ENCODE results near the gene GALNT13. TPM values are rescaled to one million over a fixed set of nuclear protein-coding genes. Genes with fewer than 3 reads are reported as not detected.

Gene GALNT13
- total and polyA plus RNA-seq, 3 donors from 2014 or later, result 0.55 to 2.2 (median 0.92) TPM

GRCh38 chr2:154350911-154351310 lies 479.2 kb downstream of the GALNT13 start:
- H3K9me3 ChIP-seq, result no peaks in the 10 kb centered on the region
- DNase-seq, result no peak
- WGBS, 2 donors, result 76 to 89% methylated on average over 3 of the region's 3 CpGs
- H3K4me3 ChIP-seq, result no peak overlapping the region
- TF ChIP-seq POLR2A (IDR thresholded peaks at IDR 0.05), result no peak
- no peak for TF ChIP-seq CTCF (IDR thresholded peaks at IDR 0.05)
- H3K4me1 ChIP-seq, result no peaks in the 10 kb centered on the region
- no peaks in the 10 kb centered on the region for H3K36me3 ChIP-seq (ENCODE audit: low read depth, missing control alignments)
- H3K27me3 ChIP-seq, result no peaks in the 10 kb centered on the region
- H3K27ac ChIP-seq, result no peak overlapping the region
- intact Hi-C loops (cut with DNase I; ENCODE audit: low total_unique reads), result no loop called here

GRCh38 chr2:154361276-154361675 lies 489.6 kb downstream of the GALNT13 start:
- Histone ChIP-seq H3K27ac (peak overlapping the region in 1 of 2 donors; percentile 51), H3K36me3 (ENCODE audit: low read depth, missing control alignments) (no peaks in the 10 kb centered on the region), H3K4me1 (no peaks in the 10 kb centered on the region), H3K9me3 (no peaks in the 10 kb centered on the region), H3K4me3 (no peak overlapping the region), H3K27me3 (no peaks in the 10 kb centered on the region)
- no peak for DNase-seq
- 49 to 54% methylated on average over 2 of the region's 2 CpGs for WGBS, 2 donors
- TF ChIP-seq CTCF (IDR thresholded peaks at IDR 0.05) (no peak), POLR2A (IDR thresholded peaks at IDR 0.05) (no peak)
- intact Hi-C loops (cut with DNase I; ENCODE audit: low total_unique reads), result no loop called here

- no peaks in the 10 kb centered on the region for H3K4me1 ChIP-seq
- no peak overlapping the region for H3K4me3 ChIP-seq
- H3K9me3 ChIP-seq, result no peaks in the 10 kb centered on the region
- H3K27ac ChIP-seq, result no peak overlapping the region
- H3K27me3 ChIP-seq, result no peaks in the 10 kb centered on the region
- no peak for DNase-seq
- 87 to 90% methylated on average over 2 of the region's 2 CpGs for WGBS, 2 donors
- H3K36me3 ChIP-seq (ENCODE audit: low read depth, missing control alignments), result no peaks in the 10 kb centered on the region
- intact Hi-C loops (cut with DNase I; ENCODE audit: low total_unique reads), result no loop called here
- TF ChIP-seq CTCF (IDR thresholded peaks at IDR 0.05) (no peak), POLR2A (IDR thresholded peaks at IDR 0.05) (no peak)
Observed at GRCh38 chr2:154368153-154368552, 496.4 kb downstream of the GALNT13 start.

- H3K9me3 ChIP-seq, result no peaks in the 10 kb centered on the region
- H3K4me3 ChIP-seq, result no peak overlapping the region
- H3K27ac ChIP-seq, result no peak overlapping the region
- TF ChIP-seq CTCF (IDR thresholded peaks at IDR 0.05), result no peak
- no peak for TF ChIP-seq POLR2A (IDR thresholded peaks at IDR 0.05)
- H3K36me3 ChIP-seq (ENCODE audit: low read depth, missing control alignments), result no peaks in the 10 kb centered on the region
- H3K4me1 ChIP-seq, result no peaks in the 10 kb centered on the region
- H3K27me3 ChIP-seq, result no peaks in the 10 kb centered on the region
- DNase-seq, result no peak
- intact Hi-C loops (cut with DNase I; ENCODE audit: low total_unique reads), result no loop called here
Observed at GRCh38 chr2:154370873-154371272, 499.2 kb downstream of the GALNT13 start.

- DNase-seq, result no peak
- Histone ChIP-seq H3K36me3 (ENCODE audit: low read depth, missing control alignments) (no peaks in the 10 kb centered on the region), H3K27me3 (no peaks in the 10 kb centered on the region), H3K27ac (no peak overlapping the region), H3K4me3 (no peak overlapping the region), H3K4me1 (no peaks in the 10 kb centered on the region), H3K9me3 (no peaks in the 10 kb centered on the region)
- TF ChIP-seq CTCF (IDR thresholded peaks at IDR 0.05) (no peak), POLR2A (IDR thresholded peaks at IDR 0.05) (no peak)
- intact Hi-C loops (cut with DNase I; ENCODE audit: low total_unique reads), result no loop called here
- 50 to 68% methylated on average over 1 of the region's 1 CpG for WGBS, 2 donors
Observed at GRCh38 chr2:154374416-154374815, 502.7 kb downstream of the GALNT13 start.

All from testis (tissue), 3 donors.